Pancreas (tissue), 10 donors: ENCODE results near the gene CCDC50. TPM values are rescaled to one million over a fixed set of nuclear protein-coding genes. Genes with fewer than 3 reads are reported as not detected.

Source experiments
- ATAC-seq, 4 donors: fragments of 200-7000 bp; cut with Tn5 transposase; one replicate each; pipeline versions ENCODE4 v1.8.0 to v1.9.1; 2020; ENCODE audit warnings: mild to moderate bottlenecking in 4 of 4, moderate library complexity in 4 of 4
- DNase-seq, 6 donors: peaks; one replicate each; pipeline ENCODE4 v3.0.0-alpha.2; 2020
- FAIRE-seq: peaks from 2 replicates; lab custom pipeline; 2012; peaks lifted over from hg19 to GRCh38; lab: Jason Lieb, UNC
- H3K27ac ChIP-seq, 4 donors: fragments of 200-600 bp; sonication (generic); 1 replicate in 3 of 4; 2 replicates in 1 of 4; pipeline versions ENCODE4 v1.5.0 to v1.8.0; 2020
- H3K27me3 ChIP-seq, 4 donors: fragments of 200-600 bp; one replicate each; pipeline ENCODE4 v1.8.0; 2021
- H3K36me3 ChIP-seq, 3 donors: fragments of 200-600 bp; sonication (generic) in 1 of 3; one replicate each; pipeline versions ENCODE4 v1.5.0 to v1.8.0; 2020 to 2021
- H3K4me1 ChIP-seq, 3 donors: fragments of 200-600 bp; one replicate each; pipeline ENCODE4 v1.8.0; 2021
- H3K4me3 ChIP-seq, 4 donors: fragments of 200-600 bp; sonication (generic) in 2 of 4; one replicate each; pipeline versions ENCODE4 v1.5.0 to v1.8.0; 2020 to 2021
- H3K9me3 ChIP-seq, 4 donors: fragments of 200-600 bp; one replicate each; pipeline ENCODE4 v1.8.0; 2021
- WGBS, 2 donors: extraction: QIAGEN DNeasy Blood & Tissue Kit; methylation state at CpG; one replicate each; pipeline ENCODE4 v1.1.7; 2013; 5-methylcytosine and 5-hydroxymethylcytosine counted together
- intact Hi-C, 3 donors: fragments of 100-400 bp; cut with DNase I; formaldehyde crosslinking; loops; one replicate each; pipeline versions ENCODE4 v1.11.1 to v1.14.2; 2022
- polyA plus RNA-seq, 2 donors: library from polyadenylated mRNA; stranded (reverse); fragments of 200-250 nt; gene quantifications; one replicate each; pipeline ENCODE4 v1.2.3, GENCODE V29; 2013
- total RNA-seq, 6 donors: library from RNA; stranded (reverse); fragmentation: NEBNext Ultra II Directional in 4 of 6; extraction: Animal tissue kit (Norgen Biotek cat#: 25700) in 4 of 6; gene quantifications; one replicate each; pipeline versions ENCODE4 v1.2.1 to v1.2.4, GENCODE V29; 2021 to 2023
- TF ChIP-seq, protein P1 (sequence below), 4 donors: fragments of 200-600 bp; sonication (generic) in 3 of 4; IDR thresholded peaks; one replicate each; pipeline versions ENCODE4 v1.5.0 to v1.8.0; 2021; ENCODE audit warnings: antibody characterized with exemption in 4 of 4
- donor health status: healthy with polysubstance abuse.
- donor health status: DM: no; HTN: no; CAD: no; lungs with moderate emphysema.
- donor health status: DM: no; HTN: no; CAD: no.
- donor health status: control.
- donor health status: control.
- donor health status: Bipolar disorder and iron deficiency.
- donor health status: DM: yes; HTN: yes; CAD: no.
- donor health status: DM: no; HTN: no; CAD: no.
- donor health status: DM: no; HTN: no; CAD: no.
- donor health status: DM: yes; HTN: yes; CAD: no.

CCDC50 gene
- total and polyA plus RNA-seq, 8 donors: 24.5 to 44.4 (median 30.4) TPM

GRCh38 chr3:191440532-191440931 is 111.3 kb downstream of the CCDC50 start:
- Histone ChIP-seq H3K9me3 (no peaks in the 10 kb centered on the region), H3K4me3 (no peak overlapping the region), H3K36me3 (no peaks in the 10 kb centered on the region), H3K27me3 (no peaks in the 10 kb centered on the region), H3K4me1 (no peaks in the 10 kb centered on the region), H3K27ac (no peak overlapping the region)
- WGBS, 2 donors: 70 to 82% methylated on average over 4 of the region's 4 CpGs
- no peak for FAIRE-seq
- DNase-seq: no peak
- intact Hi-C loops: no loop called here
- no peak for ATAC-seq
- TF ChIP-seq, protein P1, sequence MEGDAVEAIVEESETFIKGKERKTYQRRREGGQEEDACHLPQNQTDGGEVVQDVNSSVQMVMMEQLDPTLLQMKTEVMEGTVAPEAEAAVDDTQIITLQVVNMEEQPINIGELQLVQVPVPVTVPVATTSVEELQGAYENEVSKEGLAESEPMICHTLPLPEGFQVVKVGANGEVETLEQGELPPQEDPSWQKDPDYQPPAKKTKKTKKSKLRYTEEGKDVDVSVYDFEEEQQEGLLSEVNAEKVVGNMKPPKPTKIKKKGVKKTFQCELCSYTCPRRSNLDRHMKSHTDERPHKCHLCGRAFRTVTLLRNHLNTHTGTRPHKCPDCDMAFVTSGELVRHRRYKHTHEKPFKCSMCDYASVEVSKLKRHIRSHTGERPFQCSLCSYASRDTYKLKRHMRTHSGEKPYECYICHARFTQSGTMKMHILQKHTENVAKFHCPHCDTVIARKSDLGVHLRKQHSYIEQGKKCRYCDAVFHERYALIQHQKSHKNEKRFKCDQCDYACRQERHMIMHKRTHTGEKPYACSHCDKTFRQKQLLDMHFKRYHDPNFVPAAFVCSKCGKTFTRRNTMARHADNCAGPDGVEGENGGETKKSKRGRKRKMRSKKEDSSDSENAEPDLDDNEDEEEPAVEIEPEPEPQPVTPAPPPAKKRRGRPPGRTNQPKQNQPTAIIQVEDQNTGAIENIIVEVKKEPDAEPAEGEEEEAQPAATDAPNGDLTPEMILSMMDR (IDR thresholded peaks at IDR 0.05): no peak

GRCh38 chr3:191441687-191442086 is 112.5 kb downstream of the CCDC50 start:
- FAIRE-seq (no peak), DNase-seq (no peak), ATAC-seq (no peak)
- no peak overlapping the region for H3K27ac ChIP-seq
- H3K4me1 ChIP-seq: no peaks in the 10 kb centered on the region
- no peaks in the 10 kb centered on the region for H3K27me3 ChIP-seq
- H3K36me3 ChIP-seq: no peaks in the 10 kb centered on the region
- WGBS, 2 donors: 59 to 62% methylated on average over 2 of the region's 2 CpGs
- H3K9me3 ChIP-seq: no peaks in the 10 kb centered on the region
- intact Hi-C loops: no loop called here
- no peak overlapping the region for H3K4me3 ChIP-seq
- TF ChIP-seq, protein P1 (IDR thresholded peaks at IDR 0.05): no peak

- no peak for ATAC-seq
- intact Hi-C loops: no loop called here
- TF ChIP-seq, protein P1 (IDR thresholded peaks at IDR 0.05): no peak
Measured at GRCh38 chr3:191444569-191444968, 115.4 kb downstream of the CCDC50 start.

More at GRCh38 chr3:191444569-191444968, 115.4 kb downstream of the CCDC50 start:
- WGBS, 2 donors: 73 to 84% methylated on average over 3 of the region's 3 CpGs
- FAIRE-seq: no peak
- no peak overlapping the region for H3K4me3 ChIP-seq
- DNase-seq: no peak
- no peak overlapping the region for H3K27ac ChIP-seq
- no peaks in the 10 kb centered on the region for H3K4me1 ChIP-seq
- H3K36me3 ChIP-seq: no peaks in the 10 kb centered on the region
- no peaks in the 10 kb centered on the region for H3K27me3 ChIP-seq
- H3K9me3 ChIP-seq: no peaks in the 10 kb centered on the region

Other genes with a start within 250 kb of the CCDC50 start
- gene OSTN, start 130.2 kb upstream of the CCDC50 start, total RNA-seq: not detected
- gene OSTN, start 130.2 kb upstream of the CCDC50 start, polyA plus RNA-seq: under 1 TPM in 1 of 2 donors, not detected in 1; 0.70 TPM
- gene UTS2B, start 1.1 kb downstream of the CCDC50 start, total RNA-seq: under 1 TPM in 4 of 6 donors, not detected in 2; 0.25 to 0.35 (median 0.27) TPM
- gene UTS2B, start 1.1 kb downstream of the CCDC50 start, polyA plus RNA-seq: under 1 TPM in 1 of 2 donors, not detected in 1; 0.09 TPM
- gene PYDC2, start 131.8 kb downstream of the CCDC50 start, total RNA-seq: not detected
- gene PYDC2, start 131.8 kb downstream of the CCDC50 start, polyA plus RNA-seq: not detected